Neutrophil (primary cell): ENCODE results near the gene RAPGEF3.
A peak's percentile ranks its signal among the peaks of the same experiment; 100 is the strongest.

Experiments used
- H3K27ac ChIP-seq: fragments of 200-600 bp; sonication (generic); 2 replicates; pipeline ENCODE4 v1.5.1; 2016; ENCODE audit warnings: mild to moderate bottlenecking, moderate library complexity
- H3K27me3 ChIP-seq: fragments of 200-600 bp; sonication (generic); 2 replicates; pipeline ENCODE4 v1.6.0; 2016; ENCODE audit warnings: mild to moderate bottlenecking
- H3K36me3 ChIP-seq: fragments of 200-600 bp; sonication (generic); 2 replicates; pipeline ENCODE4 v1.5.1; 2017
- H3K4me1 ChIP-seq, 2 experiments: fragments of 200-600 bp in 1 of 2; sonication (generic) in 1 of 2; 1 replicate in 1 of 2; 2 replicates in 1 of 2; pipeline versions ENCODE4 v1.5.1 to v1.6.1; 2013 to 2016; ENCODE audit warnings: low read depth in 1 of 2, low read length in 1 of 2, mild to moderate bottlenecking in 1 of 2, moderate library complexity in 1 of 2; ENCODE audit not compliant: control insufficient read depth in 1 of 2, insufficient read depth in 1 of 2
- H3K4me3 ChIP-seq, 2 experiments: fragments of 200-600 bp in 1 of 2; sonication (generic) in 1 of 2; 1 replicate in 1 of 2; 2 replicates in 1 of 2; pipeline ENCODE4 v1.5.1; 2013 to 2016; ENCODE audit warnings: low read depth in 1 of 2, low read length in 1 of 2, mild to moderate bottlenecking in 1 of 2, moderate library complexity in 1 of 2
- H3K9me3 ChIP-seq: fragments of 200-600 bp; sonication (generic); 2 replicates; pipeline ENCODE4 v1.5.1; 2016
- TF ChIP-seq, protein P1 (sequence below): fragments of 200-600 bp; sonication (generic); IDR thresholded peaks from 2 replicates; pipeline ENCODE4 v1.5.1; 2016; ENCODE audit warnings: antibody characterized with exemption

RAPGEF3 gene, protein sequence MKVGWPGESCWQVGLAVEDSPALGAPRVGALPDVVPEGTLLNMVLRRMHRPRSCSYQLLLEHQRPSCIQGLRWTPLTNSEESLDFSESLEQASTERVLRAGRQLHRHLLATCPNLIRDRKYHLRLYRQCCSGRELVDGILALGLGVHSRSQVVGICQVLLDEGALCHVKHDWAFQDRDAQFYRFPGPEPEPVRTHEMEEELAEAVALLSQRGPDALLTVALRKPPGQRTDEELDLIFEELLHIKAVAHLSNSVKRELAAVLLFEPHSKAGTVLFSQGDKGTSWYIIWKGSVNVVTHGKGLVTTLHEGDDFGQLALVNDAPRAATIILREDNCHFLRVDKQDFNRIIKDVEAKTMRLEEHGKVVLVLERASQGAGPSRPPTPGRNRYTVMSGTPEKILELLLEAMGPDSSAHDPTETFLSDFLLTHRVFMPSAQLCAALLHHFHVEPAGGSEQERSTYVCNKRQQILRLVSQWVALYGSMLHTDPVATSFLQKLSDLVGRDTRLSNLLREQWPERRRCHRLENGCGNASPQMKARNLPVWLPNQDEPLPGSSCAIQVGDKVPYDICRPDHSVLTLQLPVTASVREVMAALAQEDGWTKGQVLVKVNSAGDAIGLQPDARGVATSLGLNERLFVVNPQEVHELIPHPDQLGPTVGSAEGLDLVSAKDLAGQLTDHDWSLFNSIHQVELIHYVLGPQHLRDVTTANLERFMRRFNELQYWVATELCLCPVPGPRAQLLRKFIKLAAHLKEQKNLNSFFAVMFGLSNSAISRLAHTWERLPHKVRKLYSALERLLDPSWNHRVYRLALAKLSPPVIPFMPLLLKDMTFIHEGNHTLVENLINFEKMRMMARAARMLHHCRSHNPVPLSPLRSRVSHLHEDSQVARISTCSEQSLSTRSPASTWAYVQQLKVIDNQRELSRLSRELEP

DNA sequence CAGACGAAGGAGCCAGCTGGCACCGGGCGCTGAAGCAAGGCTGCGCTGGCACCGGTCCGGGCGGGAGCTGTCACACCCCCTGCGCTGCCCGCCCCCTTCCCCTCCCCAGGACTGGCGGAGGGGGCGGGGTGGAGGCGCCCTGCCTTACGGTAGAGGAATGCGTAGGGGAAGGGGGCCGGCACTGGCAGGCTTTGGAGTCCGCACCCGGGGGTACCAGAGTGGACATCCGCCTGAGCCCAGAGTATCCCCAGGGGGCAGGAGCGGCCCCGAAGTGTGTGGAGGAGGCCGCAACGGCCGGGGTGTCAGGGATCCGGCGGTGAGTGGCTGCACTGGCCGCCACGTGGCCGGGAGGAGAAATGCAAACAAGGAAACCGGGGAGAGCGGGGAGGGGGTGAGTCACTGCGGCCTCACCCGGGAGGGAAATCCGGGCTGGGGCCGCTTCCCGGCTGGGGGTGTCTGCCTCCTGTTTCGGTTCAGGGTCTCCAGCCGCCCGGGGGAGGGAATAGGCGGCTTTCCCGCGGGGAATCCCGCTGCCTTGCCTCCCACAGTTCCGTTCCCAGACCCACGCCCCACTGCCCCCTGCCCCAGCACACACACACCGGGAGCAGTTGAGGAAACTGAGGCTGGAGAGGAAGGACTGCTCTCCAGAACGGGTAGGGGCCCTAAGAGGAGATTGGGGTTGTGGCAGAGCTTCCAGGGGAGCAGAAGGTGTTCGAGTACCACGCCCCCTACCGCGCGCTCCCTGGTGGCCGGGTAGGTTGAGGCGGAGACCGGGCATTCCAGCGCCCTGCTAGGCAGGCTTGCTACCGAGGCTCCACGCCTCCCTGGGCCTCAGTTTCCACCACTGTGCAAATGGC lies at the start of gene RAPGEF3:
RAPGEF3 (minus strand) TSS at position 47 of the 857 bp plus-strand sequence. CDS start 324 bp downstream, outside the sequence.
- Histone ChIP-seq H3K4me3 (peak within 1 kb of the TSS; percentile 69 to 71), H3K9me3 (no peaks in the 10 kb centered on the region), H3K36me3 (no peaks in the 10 kb centered on the region), H3K4me1 (peaks cover 28 to 34% of the 10 kb centered on the region in 2 experiments), H3K27me3 (no peaks in the 10 kb centered on the region), H3K27ac (peak within 1 kb of the TSS; percentile 19)
- TF ChIP-seq, protein P1, sequence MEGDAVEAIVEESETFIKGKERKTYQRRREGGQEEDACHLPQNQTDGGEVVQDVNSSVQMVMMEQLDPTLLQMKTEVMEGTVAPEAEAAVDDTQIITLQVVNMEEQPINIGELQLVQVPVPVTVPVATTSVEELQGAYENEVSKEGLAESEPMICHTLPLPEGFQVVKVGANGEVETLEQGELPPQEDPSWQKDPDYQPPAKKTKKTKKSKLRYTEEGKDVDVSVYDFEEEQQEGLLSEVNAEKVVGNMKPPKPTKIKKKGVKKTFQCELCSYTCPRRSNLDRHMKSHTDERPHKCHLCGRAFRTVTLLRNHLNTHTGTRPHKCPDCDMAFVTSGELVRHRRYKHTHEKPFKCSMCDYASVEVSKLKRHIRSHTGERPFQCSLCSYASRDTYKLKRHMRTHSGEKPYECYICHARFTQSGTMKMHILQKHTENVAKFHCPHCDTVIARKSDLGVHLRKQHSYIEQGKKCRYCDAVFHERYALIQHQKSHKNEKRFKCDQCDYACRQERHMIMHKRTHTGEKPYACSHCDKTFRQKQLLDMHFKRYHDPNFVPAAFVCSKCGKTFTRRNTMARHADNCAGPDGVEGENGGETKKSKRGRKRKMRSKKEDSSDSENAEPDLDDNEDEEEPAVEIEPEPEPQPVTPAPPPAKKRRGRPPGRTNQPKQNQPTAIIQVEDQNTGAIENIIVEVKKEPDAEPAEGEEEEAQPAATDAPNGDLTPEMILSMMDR, result peak; percentile 77

DNA sequence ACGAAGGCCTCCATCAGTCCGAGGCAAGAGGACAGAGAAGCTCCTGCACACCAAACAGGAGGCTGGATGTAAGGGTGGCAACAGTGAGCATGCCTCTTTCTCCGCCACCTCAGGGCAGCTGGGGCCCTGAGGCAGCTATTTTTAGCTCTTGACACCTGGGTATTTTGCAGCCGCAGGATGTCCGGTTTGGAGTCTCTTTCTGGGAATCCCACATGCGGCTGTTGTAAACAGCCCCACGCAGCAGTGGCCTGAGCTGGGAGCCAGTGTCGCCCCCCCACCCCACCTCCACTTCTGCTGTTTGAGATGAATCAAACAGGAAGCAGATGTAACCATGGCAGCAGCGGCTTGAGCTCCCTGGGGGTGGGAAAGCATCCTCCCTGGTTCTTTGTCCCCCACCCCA lies 49.4 kb upstream of the RAPGEF3 start:
- H3K4me1 ChIP-seq, result peaks cover 73 to 95% of the 10 kb centered on the region in 2 experiments
- no peaks in the 10 kb centered on the region for H3K9me3 ChIP-seq
- peak overlapping the region; percentile 91 for H3K27ac ChIP-seq
- no peaks in the 10 kb centered on the region for H3K27me3 ChIP-seq
- peaks cover 11% of the 10 kb centered on the region for H3K36me3 ChIP-seq
- peak overlapping the region; percentile 53 to 56 for H3K4me3 ChIP-seq
- TF ChIP-seq, protein P1, result no peak

DNA sequence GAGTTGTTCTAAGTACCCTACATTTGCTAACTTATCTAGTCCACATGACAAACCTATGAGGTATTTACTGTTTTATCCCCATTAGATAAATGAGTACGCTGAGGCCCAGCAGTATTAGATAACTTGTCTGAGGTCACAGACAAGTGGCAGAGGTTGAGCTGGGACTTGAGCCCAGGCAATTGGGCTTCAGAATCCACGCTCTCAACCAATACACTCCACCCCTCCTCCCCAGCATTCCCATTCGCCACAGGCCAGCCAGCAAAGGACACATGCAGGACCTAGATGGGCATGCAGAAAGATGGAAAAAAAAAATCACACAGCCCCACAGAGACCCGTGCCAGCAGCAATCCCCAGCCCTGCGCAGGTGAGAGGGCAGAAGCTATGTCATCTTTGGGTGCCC lies 48.7 kb upstream of the RAPGEF3 start:
- H3K27ac ChIP-seq, result peak overlapping the region; percentile 91
- TF ChIP-seq, protein P1, result no peak
- peaks cover 11% of the 10 kb centered on the region for H3K36me3 ChIP-seq
- H3K4me3 ChIP-seq, result peak overlapping the region; percentile 53 to 56
- no peaks in the 10 kb centered on the region for H3K27me3 ChIP-seq
- no peaks in the 10 kb centered on the region for H3K9me3 ChIP-seq
- peaks cover 73 to 98% of the 10 kb centered on the region in 2 experiments for H3K4me1 ChIP-seq

DNA sequence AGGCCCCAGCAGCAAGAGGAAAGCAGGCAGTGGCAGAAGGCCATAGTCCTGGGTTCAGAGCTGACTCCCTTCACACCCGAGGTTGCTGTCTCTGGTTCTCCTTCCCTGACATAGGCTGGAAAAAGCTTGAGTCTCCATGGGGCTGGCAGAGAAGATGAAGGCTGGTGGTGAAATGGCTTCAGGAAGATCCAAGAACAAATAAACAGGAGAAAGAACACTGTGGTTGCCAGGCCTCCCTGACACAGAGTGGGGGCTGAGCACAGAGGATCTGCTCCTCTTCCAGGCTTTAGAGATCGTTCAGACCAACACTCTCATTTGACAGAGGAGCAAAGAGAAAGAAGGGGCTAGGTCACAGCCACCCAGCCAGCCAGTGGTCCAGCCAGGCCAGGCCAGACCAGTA lies 46.7 kb upstream of the RAPGEF3 start:
- H3K27me3 ChIP-seq, result no peaks in the 10 kb centered on the region
- H3K36me3 ChIP-seq, result peaks cover 11% of the 10 kb centered on the region
- peaks cover 69 to 94% of the 10 kb centered on the region in 2 experiments for H3K4me1 ChIP-seq
- H3K4me3 ChIP-seq, result no peak overlapping the region
- TF ChIP-seq, protein P1, result no peak
- no peak overlapping the region for H3K27ac ChIP-seq
- H3K9me3 ChIP-seq, result no peaks in the 10 kb centered on the region

DNA sequence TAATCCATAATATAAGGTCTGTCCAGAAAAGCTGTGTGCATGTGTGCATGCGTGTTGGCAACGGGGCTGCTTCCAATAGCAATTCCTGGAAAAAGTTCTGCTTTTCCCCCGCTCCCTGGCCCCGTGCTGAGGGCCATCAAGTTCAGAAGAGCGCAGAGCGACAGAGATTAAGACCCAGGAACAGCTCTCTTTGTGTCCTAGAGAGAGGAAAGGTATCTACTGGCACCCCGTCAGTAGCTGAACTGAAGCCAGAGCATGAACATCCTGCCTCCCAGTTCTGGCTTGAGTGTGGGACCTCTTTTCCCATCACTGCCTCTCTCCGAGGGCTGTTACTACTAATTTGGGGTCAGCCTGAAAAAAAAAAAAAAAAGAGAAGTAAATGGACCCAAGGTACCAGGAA lies 45.5 kb upstream of the RAPGEF3 start:
- peaks cover 68 to 90% of the 10 kb centered on the region in 2 experiments for H3K4me1 ChIP-seq
- no peak overlapping the region for H3K4me3 ChIP-seq
- H3K9me3 ChIP-seq, result no peaks in the 10 kb centered on the region
- H3K36me3 ChIP-seq, result peaks cover 13% of the 10 kb centered on the region
- H3K27me3 ChIP-seq, result no peaks in the 10 kb centered on the region
- H3K27ac ChIP-seq, result no peak overlapping the region
- TF ChIP-seq, protein P1, result no peak
